ENCODE data around the gene KCND1.

KCND1 gene

GRCh38 chrX:48937054-48937907, 34.4 kb downstream of the KCND1 start:
- peak; percentile 90 for DNase-seq (ENCODE audit: low spot score)

GRCh38 chrX:48936429-48937053, 35.1 kb downstream of the KCND1 start:
- no peak for DNase-seq (ENCODE audit: low spot score)

- no peak for DNase-seq (ENCODE audit: low spot score)
These were observed 36.4 kb downstream of the KCND1 start for GRCh38 chrX:48935301-48935670.

DNA sequence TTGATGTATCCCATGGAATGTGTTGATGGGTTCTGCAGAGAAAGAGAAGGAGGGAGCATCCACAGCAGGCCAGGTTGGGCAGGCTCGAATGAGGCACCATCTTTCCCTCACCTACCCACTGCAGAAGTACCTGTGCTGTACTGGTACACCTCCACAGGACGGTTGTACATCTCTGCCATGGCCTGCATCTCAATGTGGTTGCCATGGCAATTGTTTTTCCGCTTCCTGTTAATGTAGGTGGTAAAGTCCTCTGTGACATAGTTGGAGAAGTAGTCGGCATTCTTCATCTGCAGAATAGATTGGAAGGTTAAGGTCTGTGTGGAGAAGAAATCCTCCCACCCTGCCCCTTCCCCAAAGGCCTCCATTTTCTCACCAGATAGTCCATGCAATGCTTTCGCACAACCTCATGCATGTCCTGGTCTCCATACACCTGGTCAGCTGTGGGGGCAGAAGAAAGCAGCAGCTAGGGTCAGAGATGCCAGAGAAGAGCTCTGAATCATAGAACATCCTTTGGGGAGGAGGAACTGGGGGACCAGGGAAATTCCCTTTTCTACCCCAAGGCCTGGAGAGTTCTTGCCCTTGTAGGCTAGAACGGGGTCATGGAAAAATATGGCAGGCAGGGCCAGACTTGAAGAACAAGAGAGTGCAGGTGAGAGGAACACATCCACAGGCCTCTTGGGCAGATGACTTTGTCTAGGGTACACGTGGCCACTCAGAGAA, 36.9 kb downstream of the KCND1 start:
- DNase-seq (ENCODE audit: low spot score) = peak; percentile 61

GRCh38 chrX:48933757-48934156, 37.9 kb downstream of the KCND1 start:
- no peak for DNase-seq (ENCODE audit: low spot score)

- DNase-seq (ENCODE audit: low spot score) = no peak
These were observed 43.8 kb downstream of the KCND1 start for GRCh38 chrX:48927736-48928382.

GRCh38 chrX:48927123-48927522, 44.5 kb downstream of the KCND1 start:
- no peak for DNase-seq (ENCODE audit: low spot score)

DNA sequence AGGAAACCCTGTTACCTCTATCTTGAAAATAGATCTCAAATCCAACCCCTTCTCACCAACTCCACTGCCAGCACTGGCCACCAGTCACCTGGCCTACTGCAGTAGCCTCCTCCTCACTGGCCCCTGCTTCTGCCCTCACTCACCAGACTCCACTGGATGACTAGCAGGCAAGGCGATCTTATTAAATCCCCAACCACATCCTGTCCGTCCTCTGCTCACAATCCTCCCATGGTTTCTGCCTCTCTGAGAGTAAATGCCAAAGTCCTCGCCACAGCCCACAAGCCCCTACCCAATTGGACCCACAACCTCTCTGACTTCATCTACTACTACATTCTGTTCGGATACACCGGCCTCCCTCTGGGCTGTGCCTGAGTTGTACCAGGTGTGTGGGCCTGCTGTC, 47.4 kb downstream of the KCND1 start:
- DNase-seq (ENCODE audit: low spot score) = no peak

GRCh38 chrX:48923771-48924170, 47.9 kb downstream of the KCND1 start:
- DNase-seq (ENCODE audit: low spot score) = no peak

- DNase-seq (ENCODE audit: low spot score) = no peak
These were observed 50.9 kb downstream of the KCND1 start for GRCh38 chrX:48920718-48921104.

- peak; percentile 50 for DNase-seq (ENCODE audit: low spot score)
These were observed 51.5 kb downstream of the KCND1 start for GRCh38 chrX:48919947-48920717.

- DNase-seq (ENCODE audit: low spot score) = peak; percentile 49
These were observed 52.2 kb downstream of the KCND1 start for GRCh38 chrX:48919360-48919841.

GRCh38 chrX:48918643-48919340, 52.9 kb downstream of the KCND1 start, which contains the start of gene PIM2:
PIM2 (minus strand) TSS chrX:48919024; CDS start chrX:48918834, 190 bp downstream.
- peak; percentile 95 for DNase-seq (ENCODE audit: low spot score)

GRCh38 chrX:48918301-48918642, 53.4 kb downstream of the KCND1 start:
- DNase-seq (ENCODE audit: low spot score) = no peak

DNA sequence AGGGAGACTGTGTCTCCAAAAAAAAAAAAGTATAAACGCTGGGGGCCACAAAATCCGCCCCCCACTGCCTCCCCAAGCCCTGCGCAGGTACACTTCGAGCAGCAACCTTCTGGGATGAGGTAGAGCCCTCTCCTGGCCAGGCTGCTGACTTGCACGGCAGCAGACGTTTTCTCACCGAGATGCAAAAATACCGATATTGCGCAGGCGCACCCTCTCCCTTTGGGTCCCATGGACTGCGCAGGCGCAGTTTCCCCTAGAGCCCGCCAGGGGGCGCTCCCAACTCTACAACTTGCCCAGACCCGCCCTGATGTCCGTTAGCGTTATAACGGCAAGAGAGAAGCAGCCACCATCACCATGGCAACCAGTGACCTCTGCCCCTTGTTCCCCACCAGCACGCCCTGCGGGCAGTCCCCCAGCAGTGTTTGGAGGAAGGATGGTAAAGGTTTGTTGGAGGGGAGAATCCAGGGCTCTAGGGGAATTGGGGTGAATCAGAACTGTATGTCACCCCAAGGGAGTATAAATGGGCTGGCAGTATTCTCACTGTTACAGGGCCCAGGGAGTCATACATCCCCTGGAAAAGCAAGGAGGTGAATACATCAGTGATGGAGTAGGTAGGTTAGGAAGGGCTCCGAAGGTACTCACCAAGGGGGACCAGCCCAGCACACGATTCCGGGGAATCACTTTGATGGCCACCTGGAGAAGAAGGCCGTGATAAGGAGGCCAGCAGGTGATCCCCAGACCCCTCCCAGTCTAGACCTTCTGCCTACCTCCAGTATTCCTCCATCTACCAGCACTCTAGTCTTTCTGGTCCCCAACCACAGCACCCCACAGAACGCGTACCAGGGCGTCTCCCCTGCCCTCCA, 54.3 kb downstream of the KCND1 start:
- peak; percentile 91 for DNase-seq (ENCODE audit: low spot score)

DNA sequence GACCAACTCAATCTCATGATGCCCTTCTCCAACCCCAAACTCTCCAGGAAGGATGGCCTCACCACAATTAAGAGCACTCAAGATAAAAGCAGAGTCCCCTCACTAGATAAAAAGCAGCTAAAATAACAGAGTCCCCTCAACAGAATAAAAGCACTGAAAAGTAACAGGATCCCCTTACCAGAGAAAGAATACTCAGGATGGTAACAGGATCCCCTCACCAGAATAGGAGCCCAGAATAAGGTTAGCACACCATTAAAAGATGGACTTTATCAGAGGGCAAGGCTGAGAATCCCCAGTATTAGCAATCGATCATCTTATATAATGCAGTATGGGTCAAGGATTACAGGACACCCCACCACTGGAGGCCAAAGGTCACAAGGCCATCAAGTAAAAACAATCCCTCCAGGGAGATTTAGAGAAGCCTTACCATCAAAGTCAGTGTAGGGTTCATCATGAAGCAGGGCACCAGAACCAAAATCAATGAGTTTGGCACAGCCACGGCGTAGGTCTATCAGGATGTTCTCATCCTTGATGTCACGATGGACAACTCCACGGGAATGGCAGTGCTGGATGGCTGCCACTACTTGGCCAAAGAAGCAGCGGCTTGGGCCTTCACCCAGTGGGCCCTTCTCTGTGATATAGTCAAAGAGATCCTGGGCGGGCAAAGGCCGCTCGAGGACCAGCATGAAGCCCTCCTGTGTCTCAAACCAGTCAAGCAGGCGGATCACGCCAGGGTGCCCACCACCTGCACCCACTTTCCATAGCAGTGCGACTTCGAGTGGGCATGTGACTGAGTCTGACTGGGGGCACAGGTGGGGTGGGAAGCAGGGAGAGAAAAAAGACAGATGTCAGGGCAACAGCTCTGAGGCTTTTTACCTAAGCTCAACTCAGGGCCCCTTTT, 56.8 kb downstream of the KCND1 start:
- no peak for DNase-seq (ENCODE audit: low spot score)

DNA sequence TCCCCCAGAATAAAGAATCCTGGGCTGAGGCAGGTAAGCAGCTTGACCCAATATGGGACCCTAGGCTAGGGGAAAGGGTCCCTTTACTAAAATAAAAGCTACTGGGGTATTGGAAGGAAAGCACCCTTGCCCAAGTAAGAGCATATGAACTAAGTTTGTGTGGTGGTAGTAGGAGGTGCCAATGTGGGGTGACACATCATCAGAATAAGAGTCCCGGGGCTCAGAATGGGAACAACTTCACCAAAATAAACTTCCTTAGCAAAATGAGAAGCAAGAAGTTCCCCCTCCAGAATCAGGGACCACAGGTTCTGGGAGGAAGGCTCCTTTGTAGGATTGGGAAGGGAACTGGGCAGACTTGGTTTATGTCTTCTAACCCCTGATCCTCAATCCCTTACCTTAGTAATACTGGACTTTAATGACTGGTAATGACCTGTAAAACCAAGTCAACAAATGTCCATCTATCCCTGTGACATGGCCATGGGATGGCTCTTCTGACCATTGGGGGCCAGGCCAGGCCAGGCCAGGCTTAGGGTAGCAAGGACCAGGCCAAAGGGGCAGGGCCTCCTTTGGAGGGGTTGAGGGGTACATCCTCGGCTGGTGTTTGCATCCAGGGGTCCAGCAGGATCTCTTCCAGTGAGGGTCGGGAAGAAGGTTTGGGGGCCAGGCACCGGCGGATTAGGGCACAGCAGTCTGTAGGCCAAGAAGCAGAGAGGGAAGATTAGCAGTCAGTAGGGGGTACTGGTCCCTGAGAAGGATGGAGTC, 57.9 kb downstream of the KCND1 start:
- no peak for DNase-seq (ENCODE audit: low spot score)
